ENCODE results near the gene SP140. TPM values are rescaled to one million over a fixed set of nuclear protein-coding genes. Genes with fewer than 3 reads are reported as not detected.
A peak's percentile ranks its signal among the peaks of the same experiment; 100 is the strongest.

Gene SP140
- total RNA-seq, result 96.6 TPM

DNA sequence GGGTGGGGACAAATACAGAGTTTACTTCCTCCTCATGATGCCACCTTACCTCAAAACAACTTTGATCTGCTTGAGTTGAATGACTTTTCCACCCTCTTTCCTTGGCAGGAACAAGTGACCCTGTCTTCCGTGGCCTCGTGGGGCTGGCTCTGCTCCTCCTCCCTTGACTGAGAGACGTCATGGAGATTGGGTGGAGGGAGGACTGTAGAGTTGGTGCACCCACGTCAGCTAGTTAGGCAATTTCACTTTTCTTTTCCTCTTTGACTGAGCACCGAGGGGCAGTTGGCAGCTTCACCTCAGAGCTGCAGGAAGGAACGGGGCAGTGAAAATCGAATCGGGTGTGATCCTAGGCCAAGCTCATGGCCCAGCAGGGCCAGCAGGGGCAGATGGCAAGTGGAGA is at the start of gene SP140:
Gene SP140, plus strand, starts transcription at position 251 of the 400 bp plus-strand sequence. Its CDS starts 109 bp downstream, at position 360.
- Histone ChIP-seq H3K27me3 (ENCODE audit: insufficient read depth, low read length) (no peaks in the 10 kb centered on the region), H3K4me3 (ENCODE audit: low read length) (peak within 1 kb of the TSS; percentile 37), H3K4me1 (ENCODE audit: insufficient read depth, low read length) (peaks cover 59% of the 10 kb centered on the region), H3K9me3 (ENCODE audit: low read depth, low read length) (peaks cover 3% of the 10 kb centered on the region)

DNA sequence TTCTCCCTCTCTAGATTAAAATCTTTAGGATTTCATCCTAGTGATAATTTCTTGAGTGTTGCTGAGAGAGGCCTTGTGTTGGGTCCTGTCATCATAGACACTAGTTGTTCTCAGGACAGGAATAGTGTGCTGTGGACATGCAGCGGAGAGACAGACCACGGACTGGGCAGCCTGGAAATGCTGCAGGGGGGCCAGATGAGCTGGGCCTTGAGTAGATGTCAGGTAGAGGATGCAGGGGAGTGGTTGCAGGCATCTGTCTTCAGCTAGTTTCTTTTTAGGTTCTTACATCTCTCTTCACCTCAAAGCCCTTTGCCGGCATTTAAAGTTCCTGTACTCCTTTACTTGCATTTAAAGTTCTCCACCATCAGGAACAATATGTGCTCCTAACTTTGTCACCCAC is 48.5 kb upstream of the SP140 start:
- H3K27me3 ChIP-seq (ENCODE audit: insufficient read depth, low read length), result no peaks in the 10 kb centered on the region
- H3K9me3 ChIP-seq (ENCODE audit: low read depth, low read length), result no peaks in the 10 kb centered on the region
- H3K4me1 ChIP-seq (ENCODE audit: insufficient read depth, low read length), result no peaks in the 10 kb centered on the region
- no peak overlapping the region for H3K4me3 ChIP-seq (ENCODE audit: low read length)

DNA sequence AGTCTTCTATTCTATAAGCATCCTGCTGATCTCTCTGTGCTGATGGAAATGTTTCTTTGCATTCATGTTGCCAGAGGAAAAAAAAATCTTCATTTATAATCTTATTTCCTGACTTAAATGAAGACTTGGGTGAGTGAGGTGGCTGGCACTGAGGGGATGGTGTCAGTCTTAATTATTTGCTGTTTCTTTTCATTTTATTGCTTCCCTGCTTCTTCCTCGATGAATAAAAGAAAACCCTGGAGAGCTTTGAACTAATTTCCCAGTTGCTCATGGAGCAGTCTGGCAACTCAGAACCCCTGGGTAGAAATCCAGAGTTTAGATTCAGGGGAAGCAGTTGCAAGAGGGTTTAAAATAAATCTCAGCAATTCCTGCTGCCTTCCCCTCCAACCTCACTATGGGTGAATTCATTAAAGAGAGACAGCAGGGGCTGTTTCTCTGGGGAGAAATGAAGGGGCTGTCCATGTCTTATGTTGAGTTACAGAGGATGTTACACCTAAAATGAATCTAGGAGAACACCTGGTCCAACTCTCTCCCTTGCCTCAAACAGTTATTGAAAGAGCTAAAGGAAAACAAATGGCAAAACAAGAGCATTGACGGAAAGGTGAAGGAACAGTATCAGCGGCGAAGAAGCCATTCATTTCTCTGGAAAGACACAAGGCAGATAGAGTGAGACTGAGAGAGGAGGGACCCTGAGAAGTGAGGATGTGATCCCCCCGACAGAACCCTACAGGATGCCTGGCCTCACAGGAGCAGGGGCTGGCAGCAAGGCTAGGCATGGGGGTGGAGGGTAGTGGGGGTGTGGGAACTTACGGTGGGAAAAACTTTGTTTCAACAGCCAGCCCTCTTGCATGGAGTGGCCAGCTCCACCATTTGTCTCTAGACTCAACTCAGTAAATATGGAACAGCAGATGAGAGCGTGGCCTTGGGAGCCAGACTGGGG is 46.7 kb upstream of the SP140 start:
- H3K27me3 ChIP-seq (ENCODE audit: insufficient read depth, low read length), result no peaks in the 10 kb centered on the region
- H3K4me1 ChIP-seq (ENCODE audit: insufficient read depth, low read length), result no peaks in the 10 kb centered on the region
- no peaks in the 10 kb centered on the region for H3K9me3 ChIP-seq (ENCODE audit: low read depth, low read length)
- no peak overlapping the region for H3K4me3 ChIP-seq (ENCODE audit: low read length)

DNA sequence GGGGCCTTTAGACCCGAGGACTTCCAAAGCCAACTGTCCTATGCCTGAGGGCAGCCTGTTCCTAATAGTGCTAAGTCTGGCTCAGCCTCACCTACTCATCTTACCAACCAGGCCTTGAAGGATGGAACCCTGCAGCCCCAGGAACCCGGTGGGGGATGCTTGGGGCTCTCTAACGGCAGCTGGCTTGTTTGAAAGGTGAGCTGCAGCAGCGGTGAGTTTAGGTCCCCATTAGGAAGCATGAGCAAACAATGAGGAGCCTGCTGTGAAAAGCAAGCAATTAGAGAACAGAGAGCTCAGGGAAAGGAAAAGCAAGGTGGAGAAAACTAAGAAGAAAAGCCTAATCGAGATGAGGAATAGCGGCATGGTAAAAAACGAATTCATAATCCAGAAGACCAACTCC is 45.6 kb upstream of the SP140 start:
- no peaks in the 10 kb centered on the region for H3K4me1 ChIP-seq (ENCODE audit: insufficient read depth, low read length)
- no peak overlapping the region for H3K4me3 ChIP-seq (ENCODE audit: low read length)
- no peaks in the 10 kb centered on the region for H3K27me3 ChIP-seq (ENCODE audit: insufficient read depth, low read length)
- no peaks in the 10 kb centered on the region for H3K9me3 ChIP-seq (ENCODE audit: low read depth, low read length)

DNA sequence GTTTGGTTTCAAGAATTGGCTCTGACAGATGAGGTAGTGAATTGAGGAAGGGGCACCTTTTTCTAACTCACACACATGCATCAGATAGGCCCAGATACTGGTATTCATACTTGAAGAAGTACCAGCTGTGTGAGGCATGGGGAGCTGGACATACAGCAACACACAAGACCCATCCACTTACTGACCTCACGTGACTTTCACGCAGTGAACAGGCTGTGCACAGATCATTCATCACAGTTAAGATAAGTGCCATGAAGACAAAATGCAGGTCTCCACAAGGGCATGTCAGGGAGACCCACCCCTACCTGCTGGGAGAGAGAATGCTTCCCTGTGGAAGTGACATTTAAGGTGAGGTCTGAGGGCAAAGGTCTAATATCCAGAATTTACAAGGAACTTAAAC is 44.3 kb upstream of the SP140 start:
- Histone ChIP-seq H3K4me3 (ENCODE audit: low read length) (no peak overlapping the region), H3K4me1 (ENCODE audit: insufficient read depth, low read length) (no peaks in the 10 kb centered on the region), H3K9me3 (ENCODE audit: low read depth, low read length) (no peaks in the 10 kb centered on the region), H3K27me3 (ENCODE audit: insufficient read depth, low read length) (no peaks in the 10 kb centered on the region)

DNA sequence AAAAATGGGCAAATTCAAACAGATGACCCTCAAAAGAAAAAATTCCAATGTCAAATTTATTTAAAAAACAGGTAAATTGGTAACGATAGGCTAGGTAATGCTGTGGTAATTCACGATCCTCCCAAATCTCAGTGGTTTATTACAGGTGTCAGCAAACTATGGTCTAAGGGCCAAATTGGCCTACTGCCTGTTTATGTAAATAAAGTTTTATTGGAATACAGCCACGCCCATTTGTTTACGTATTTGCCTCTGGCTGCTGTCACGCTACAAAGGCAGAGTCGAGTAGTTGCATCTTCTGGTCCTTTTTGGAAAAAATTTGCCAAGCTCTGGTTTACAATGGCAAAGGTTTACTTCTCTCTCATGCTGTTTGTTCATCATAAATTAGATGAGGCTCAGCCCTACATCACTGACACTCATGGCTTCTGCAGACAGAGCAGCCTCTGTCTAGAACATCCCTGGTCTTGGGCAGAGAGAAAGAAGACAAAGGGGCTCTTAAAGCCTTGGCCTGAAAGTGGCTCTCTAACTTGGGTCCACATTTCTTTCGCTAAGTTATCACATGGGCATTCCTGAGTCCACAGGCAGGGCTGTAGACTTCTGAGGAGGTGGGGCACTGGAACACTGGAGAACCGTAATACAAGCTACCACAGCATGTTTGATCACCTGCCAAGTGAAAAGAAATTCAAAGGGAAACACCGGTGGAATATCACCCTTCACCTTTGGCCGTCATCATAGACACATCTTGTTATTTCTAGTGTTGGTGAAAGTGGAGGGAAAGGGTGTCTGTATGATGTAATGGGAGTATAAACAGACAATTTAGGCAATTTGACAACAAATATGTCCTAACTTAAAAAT is 40.6 kb upstream of the SP140 start:
- Histone ChIP-seq H3K4me1 (ENCODE audit: insufficient read depth, low read length) (no peaks in the 10 kb centered on the region), H3K9me3 (ENCODE audit: low read depth, low read length) (no peaks in the 10 kb centered on the region), H3K27me3 (ENCODE audit: insufficient read depth, low read length) (no peaks in the 10 kb centered on the region), H3K4me3 (ENCODE audit: low read length) (no peak overlapping the region)

DNA sequence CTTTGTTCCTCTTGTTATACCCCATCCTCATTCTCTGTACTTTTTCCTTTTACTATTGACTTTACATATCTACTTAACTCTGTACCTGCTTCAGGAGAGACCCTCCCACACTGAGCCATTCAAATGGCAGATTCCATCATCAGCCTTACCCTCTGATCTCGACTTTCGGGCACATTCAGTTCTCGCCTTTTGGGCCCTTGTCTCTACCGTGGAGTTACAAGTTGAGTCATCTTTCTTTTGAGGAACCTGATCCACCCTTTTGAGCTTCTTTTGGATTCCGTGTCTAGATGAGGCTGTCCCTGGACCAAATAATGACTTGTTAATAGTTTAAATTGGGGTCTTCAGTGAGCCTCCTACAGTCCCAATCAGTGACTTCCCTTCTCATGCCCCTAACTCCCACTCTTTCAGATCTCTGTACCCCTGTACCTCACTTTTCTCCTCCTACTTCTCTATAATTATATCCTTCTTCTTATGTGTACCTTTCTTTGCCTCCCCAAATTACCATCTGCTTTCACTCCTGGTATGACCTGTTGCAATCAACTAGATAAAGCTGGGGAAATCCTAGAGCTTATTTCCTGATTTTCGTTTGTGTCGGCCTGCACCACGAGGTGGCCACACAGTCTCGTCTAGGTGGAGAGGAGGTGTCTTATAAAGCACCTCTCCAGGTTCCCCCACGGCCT is 23.0 kb upstream of the SP140 start:
- Histone ChIP-seq H3K4me3 (ENCODE audit: low read length) (no peak overlapping the region), H3K27me3 (ENCODE audit: insufficient read depth, low read length) (no peaks in the 10 kb centered on the region), H3K4me1 (ENCODE audit: insufficient read depth, low read length) (peaks cover 36% of the 10 kb centered on the region)

DNA sequence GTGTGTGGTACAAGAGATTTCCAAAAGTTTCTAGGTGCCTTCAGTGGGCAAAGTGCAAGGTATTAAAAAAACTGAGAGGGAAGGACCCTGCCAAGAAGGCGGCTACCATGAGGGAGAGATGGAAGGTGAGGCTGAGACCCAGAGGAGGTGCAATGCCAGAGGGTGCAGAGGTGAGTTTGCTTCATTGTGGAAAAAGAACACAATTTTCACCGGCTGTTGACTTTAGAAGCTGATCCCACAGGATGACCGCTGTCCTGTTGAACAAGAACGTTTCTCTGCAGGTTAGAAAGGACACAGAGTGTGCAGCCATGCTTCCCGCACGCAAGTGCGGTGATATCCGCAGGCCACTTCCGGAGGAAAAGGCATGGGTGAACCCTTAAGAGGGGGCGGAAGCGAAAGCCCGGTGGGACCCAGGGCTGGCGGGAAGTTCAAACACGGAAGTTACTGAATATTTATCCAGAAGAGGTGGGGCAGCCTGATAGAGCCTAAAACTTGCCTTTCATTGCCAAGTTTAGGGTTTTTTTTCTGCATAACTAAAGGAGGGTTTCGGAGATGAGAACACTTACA is 22.3 kb upstream of the SP140 start:
- Histone ChIP-seq H3K4me1 (ENCODE audit: insufficient read depth, low read length) (peaks cover 38% of the 10 kb centered on the region), H3K27me3 (ENCODE audit: insufficient read depth, low read length) (no peaks in the 10 kb centered on the region), H3K9me3 (ENCODE audit: low read depth, low read length) (no peaks in the 10 kb centered on the region), H3K4me3 (ENCODE audit: low read length) (no peak overlapping the region)

More for the DNA sequence above, 23.0 kb upstream of the SP140 start:
- H3K9me3 ChIP-seq (ENCODE audit: low read depth, low read length), result no peaks in the 10 kb centered on the region

DNA sequence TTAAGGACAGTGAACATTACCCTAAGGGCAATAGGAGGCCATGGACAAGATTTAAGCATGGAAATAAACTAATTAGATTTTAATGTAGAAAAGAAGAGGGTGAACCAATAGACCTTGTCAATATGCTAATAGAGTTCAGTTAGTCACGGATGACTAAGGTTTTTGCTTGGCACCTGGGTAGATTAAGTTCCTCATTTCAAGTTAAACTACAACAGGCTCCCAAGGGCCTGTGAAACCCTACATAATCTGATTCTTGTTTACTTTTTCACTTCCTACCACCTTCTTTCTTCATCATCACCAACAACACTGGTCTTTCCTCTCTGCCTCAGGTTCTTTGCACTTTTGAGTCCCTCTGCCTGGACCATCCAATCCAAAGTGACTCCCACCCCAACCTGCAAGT is 20.5 kb upstream of the SP140 start:
- Histone ChIP-seq H3K4me3 (ENCODE audit: low read length) (no peak overlapping the region), H3K27me3 (ENCODE audit: insufficient read depth, low read length) (no peaks in the 10 kb centered on the region), H3K9me3 (ENCODE audit: low read depth, low read length) (no peaks in the 10 kb centered on the region), H3K4me1 (ENCODE audit: insufficient read depth, low read length) (peaks cover 57% of the 10 kb centered on the region)

DNA sequence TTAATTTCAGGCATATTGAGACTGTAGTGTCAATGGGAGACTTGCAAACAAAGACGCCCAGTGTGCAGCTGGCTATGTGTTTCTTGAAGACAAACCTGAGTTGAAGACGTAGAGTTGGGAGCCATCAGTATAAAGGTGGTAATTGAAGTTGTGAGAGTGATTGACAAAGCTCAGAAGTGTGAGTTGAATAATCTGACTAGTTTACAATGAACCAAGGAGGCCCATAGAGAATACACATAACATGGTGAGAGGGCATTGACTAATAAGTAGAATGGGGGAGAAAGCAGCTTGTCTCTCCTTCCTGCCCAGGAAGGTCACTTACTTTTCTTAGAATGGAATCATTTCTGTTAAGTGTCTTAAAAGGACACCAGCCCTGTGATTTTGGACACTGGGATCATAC is 19.8 kb upstream of the SP140 start:
- Histone ChIP-seq H3K4me1 (ENCODE audit: insufficient read depth, low read length) (peaks cover 63% of the 10 kb centered on the region), H3K27me3 (ENCODE audit: insufficient read depth, low read length) (no peaks in the 10 kb centered on the region), H3K9me3 (ENCODE audit: low read depth, low read length) (no peaks in the 10 kb centered on the region), H3K4me3 (ENCODE audit: low read length) (no peak overlapping the region)

DNA sequence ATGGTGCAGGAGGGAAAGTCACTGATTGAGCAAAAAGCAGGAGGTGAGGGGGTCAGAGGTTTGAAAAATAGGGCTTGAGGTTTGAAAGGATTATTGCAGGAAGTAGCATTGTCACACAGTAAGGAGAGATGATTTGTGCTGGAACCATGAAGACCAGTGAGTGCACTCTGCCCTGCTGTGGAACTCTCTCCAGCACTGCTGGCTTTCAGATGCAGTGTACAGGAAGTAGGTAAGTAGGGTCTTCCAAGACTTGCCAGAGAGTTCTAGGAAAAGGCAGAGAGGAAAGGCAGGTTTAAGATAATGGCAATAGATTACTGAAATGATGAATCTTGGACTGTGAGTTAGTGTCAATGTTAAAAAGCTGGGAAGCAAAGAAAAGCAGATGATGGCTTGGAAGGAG is 17.0 kb upstream of the SP140 start:
- no peaks in the 10 kb centered on the region for H3K27me3 ChIP-seq (ENCODE audit: insufficient read depth, low read length)
- H3K4me1 ChIP-seq (ENCODE audit: insufficient read depth, low read length), result peaks cover 64% of the 10 kb centered on the region
- H3K4me3 ChIP-seq (ENCODE audit: low read length), result no peak overlapping the region
- H3K9me3 ChIP-seq (ENCODE audit: low read depth, low read length), result no peaks in the 10 kb centered on the region

DNA sequence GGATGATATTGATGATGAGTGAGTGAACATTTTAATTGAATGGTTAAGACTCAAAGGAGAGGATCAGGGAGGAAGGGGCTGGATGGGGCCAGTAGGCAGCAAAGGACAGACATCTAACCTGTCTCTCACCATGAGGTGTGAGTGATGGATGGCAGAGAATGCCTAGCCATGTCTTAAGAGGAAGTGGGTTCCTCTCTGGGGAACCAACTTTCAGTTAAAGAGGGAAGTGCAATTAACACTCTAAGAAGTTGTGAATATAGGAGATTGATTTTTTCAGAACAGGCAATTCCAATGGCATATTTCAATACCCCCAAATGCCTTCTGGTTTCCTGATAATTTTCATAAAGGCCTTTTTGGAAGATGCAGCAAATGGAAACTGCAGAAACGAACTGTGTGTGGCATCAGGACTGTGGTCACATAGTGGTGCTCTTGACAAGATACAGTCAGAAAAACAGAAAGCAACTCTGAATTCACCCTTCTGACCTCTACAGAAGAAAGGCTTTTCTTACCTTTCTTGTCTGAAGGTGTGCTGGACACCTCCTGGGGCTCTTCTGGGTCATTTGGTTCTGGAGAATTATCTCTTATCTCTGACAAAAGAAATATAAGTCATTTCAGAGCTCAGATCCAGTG is 16.0 kb upstream of the SP140 start:
- Histone ChIP-seq H3K27me3 (ENCODE audit: insufficient read depth, low read length) (no peaks in the 10 kb centered on the region), H3K9me3 (ENCODE audit: low read depth, low read length) (no peaks in the 10 kb centered on the region), H3K4me3 (ENCODE audit: low read length) (no peak overlapping the region), H3K4me1 (ENCODE audit: insufficient read depth, low read length) (peaks cover 60% of the 10 kb centered on the region)

DNA sequence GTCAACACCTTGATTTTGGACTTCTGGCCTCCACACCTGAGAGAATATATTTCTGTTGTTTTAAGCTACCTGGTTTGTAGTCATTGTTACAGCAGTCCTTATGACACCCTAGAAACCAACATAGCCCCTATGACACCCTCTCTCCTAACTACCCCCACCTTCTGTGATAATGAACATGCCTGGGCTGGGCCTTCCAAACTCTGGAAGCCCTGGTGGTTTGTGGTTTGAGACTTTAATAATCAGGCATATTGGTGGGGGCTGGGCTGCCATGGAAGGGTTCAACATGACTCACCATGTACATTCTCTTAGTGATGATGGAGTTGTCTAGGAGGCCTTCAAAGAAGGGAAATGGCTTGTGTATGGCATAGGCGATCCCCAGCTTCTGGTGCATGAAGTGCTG is 9.0 kb upstream of the SP140 start:
- Histone ChIP-seq H3K9me3 (ENCODE audit: low read depth, low read length) (no peaks in the 10 kb centered on the region), H3K27me3 (ENCODE audit: insufficient read depth, low read length) (no peaks in the 10 kb centered on the region), H3K4me1 (ENCODE audit: insufficient read depth, low read length) (peaks cover 46% of the 10 kb centered on the region), H3K4me3 (ENCODE audit: low read length) (no peak overlapping the region)

DNA sequence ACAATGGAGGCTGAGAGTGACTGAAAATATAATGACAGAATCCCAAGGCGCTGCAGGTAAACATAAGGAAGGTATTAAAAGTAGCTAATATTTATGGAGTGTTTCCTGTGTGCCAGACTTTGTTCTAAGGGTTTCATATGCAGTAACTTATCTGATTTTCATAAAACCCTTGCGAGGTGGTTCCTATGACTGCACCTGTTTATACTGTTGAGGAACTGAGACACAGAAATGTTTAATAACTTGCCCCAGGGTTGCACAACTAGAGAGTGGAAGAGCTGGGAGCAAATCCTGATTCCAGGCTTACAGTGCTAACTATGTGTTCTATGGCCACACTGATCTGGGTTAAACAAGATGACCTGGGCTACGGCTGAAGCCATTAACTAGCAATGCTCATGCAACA is 8.1 kb upstream of the SP140 start:
- Histone ChIP-seq H3K27me3 (ENCODE audit: insufficient read depth, low read length) (no peaks in the 10 kb centered on the region), H3K9me3 (ENCODE audit: low read depth, low read length) (no peaks in the 10 kb centered on the region), H3K4me1 (ENCODE audit: insufficient read depth, low read length) (peaks cover 48% of the 10 kb centered on the region), H3K4me3 (ENCODE audit: low read length) (no peak overlapping the region)
